ENCODE data around the gene TMEM120A.

TMEM120A gene

DNA sequence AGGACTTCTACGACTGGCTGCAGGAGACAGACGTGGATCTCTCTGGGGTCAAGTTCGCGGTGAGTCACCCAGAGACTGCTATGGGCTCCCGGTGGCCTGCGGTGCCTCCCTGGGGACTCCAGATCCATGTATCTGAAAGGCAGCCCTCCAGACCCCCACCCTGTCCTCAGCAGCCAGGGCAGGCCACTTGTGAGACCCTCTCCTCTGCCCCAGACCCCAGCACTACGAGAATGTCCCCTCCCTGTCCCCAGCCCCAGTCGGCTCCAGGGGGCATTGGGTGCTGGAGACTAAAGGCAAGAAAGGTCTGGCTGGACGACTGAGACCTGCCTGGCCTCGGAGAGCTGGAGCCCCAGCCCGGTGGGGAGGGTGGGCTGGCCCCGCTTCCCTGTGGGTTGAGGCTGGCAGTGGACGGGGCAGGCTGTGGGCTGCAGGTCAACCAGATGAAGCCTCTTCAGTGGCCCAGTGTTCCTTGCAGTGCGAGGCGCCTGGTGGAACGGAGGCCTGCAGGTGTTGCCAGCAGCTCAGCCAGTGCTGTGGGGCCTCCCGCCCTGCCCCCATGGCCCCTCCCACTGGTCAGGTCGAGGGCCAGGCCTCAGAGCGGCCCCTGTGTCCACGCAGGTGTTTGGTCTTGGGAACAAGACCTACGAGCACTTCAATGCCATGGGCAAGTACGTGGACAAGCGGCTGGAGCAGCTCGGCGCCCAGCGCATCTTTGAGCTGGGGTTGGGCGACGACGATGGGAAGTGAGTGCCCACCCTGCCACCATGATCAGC is 13.8 kb downstream of the TMEM120A start:
- DNase-seq = no peak

DNA sequence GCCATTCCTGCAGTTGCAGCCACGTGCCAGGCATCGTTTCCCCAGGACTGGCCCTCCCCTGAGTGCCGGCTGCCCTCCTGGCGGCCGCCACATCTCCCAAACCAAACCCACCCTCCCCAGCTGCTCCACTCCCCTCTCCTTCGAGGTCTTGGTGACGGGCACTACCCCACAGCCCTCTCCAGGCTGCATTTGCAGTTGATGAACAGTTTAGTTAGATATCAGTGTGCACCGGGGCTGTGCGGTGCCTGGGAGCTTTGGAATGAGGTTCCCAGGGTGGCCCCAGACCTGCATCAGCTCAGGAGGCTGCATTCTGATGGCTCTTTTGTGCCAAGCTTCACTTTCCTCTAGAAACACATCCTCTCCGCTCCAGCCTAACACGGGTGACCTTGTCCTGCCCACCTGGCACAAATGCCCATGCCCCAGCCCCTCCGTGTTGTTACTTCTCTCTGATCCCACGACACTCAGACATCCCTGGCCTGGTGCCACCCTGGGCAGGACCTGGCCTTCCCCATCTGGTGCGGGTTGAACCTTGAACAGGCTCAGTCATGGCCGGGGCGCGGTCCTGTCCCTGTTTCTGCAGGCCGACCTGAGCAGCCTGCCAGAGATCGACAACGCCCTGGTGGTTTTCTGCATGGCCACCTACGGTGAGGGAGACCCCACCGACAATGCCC is 14.5 kb downstream of the TMEM120A start:
- no peak for DNase-seq

DNA sequence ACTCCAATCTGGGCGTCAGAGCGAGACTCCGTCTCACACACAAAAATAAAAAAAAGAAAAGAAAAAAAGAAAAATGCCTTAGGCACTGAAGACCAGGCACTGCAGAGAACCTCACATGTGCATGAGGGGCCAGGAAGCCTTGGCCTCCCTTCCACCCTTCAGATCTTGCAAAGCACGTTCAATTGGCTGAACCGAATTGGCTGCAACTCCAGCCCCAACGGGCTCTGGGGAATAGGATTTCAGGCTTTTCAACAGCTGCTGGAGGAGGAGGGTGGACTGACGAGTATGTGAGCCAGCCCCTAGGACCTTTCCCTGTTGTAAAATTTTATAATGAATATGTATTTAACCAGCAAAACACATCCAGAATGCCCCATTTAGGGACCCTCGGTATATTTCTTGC is 16.7 kb downstream of the TMEM120A start:
- DNase-seq = peak; percentile 79

DNA sequence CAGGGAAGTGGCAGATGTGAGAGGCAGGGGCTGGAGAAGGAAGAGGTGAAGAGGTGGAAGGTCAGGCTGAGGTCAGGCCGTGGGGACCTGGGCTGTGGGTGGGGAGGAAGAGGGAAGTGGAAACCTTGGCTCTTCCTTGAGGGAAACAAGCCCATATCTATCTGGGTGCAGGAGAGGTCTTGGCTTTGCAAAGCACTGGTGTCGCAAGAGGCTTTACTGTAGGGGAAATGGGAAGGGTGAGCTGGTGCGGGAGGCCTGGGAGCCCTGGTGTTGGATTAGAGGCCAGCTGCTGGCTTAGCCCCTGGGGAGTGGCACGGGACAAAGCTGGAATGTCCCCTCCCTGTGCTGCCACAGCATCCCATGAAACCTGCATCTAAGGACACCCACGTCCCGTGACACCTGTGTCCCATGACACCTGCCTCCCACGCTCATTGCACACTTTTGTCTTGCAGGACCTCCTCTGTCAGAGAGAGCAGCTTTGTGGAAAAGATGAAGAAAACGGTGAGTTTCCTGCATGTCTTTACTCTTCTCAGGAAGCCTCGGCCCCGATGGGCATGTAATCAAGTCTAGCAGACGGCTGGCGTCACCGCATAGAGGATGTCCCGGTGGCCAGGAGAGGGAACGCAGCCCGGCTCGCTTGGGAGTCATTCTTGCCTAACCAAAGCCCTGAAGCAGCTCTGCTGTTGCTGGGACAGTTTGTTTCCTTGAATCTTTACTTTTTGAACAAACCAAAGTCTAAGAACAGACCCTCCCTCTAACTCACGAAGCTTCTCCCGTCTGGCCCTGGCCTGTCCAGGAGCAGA is 22.2 kb downstream of the TMEM120A start:
- no peak for DNase-seq

DNA sequence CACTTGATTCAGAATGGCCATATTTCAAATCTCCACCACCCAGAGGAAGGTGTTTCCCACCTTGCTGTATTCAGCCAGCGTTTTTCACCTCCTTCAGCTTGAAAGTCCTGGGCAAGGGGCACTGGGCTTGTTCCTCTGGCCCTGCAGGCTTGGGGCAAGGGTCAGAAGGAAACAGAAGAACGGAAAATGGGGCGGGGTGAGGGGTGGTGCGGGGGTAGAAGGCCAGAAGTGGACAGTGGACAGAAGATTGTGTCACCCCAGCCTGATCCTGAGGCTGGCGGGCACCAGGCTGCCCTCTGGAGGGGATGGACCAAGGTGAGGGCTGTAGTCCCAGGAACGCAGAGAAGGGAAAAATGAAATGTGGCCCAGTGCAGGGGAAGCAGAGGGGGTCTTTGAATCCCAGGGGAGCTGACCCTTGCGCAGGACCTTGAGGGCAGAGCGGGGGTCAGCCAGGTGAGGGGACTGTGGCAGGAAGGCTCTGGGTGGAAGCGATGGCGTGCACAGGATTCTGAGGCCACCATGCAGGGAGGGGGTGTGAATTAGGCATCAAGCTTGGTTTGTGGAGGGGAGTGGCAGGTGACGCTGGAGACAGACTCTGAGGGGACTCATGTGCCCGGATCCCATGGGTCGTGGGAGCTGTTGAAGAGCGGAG is 23.0 kb downstream of the TMEM120A start:
- DNase-seq = no peak

DNA sequence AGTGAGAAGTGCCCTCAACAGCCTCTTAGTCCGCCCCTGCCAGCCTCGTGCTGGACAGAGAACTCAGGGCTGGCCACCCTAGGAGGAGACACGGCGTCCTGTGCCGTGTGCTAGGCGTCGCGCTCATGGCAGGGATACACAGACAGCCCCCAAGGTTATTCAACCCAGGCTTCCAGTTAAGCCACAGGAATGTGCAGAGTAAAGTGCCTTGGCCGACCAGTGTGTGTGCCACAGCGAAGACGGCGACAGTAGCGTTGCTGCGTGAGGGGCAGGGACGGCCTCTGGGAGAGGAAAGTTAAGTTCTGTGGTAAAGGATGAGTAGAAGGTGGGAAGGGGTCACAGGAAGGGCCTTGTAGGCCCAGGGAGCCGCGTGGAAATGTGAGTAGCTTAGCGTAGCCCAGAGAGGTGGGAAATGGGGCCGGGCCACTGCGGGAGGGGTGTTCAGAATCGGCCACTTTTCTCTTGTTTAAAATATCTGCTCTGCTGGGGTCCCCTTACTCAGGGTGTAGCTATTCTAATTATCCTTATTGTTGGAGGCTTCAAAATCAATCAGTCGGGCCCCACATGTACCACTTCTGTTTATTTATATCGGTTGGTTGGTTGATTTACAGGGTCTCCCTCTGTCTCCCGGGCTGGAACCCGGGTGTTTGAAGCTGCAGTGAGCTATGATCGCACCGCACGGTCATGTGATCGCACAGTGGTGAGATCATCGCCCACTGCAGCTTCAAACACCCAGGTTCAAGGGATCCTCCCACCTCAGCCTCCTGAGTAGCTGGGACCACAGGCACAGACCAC is 24.5 kb downstream of the TMEM120A start:
- no peak for DNase-seq

DNA sequence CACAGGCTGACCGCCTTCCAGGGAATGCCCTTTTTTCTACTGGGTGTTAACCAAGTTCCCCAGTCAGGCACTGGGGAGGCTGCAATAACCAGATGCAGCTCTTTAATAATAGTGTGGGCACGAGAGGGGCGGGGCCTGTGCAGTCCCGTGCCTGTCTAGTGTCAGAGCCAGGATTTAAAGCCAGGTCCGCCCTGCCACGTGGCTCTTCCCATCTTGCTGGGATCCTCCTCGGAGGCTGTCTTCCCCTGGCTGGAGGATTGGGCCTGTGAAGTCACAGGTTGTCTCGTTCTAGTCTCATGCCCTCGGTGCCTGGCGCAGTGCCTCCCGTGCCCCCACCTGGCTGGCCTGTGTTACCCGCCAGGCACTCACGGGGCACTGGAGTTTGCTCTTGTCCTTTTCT is 25.2 kb downstream of the TMEM120A start:
- no peak for DNase-seq

DNA sequence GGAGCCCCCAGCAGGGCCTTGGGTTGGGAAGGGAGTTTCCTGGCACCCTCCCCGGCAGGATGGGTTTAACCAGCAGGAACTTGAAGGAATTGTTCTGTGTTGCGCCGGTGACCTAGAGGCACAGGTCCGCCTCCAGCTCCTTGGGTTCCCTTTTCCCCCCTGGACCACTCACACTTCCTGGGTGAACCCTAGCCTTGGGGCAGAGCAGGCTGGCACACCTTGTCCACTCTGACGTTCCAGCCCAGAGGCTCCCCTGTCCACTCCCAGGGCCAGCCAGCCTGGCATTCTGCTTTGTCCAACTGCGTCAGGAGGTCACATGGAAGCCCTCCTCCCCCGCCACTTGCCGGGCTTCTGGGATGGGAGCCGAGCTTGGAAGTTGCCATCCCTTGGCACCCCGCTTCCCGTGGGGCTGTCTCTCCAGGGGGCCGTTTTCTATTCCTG is 25.8 kb downstream of the TMEM120A start:
- DNase-seq = no peak

DNA sequence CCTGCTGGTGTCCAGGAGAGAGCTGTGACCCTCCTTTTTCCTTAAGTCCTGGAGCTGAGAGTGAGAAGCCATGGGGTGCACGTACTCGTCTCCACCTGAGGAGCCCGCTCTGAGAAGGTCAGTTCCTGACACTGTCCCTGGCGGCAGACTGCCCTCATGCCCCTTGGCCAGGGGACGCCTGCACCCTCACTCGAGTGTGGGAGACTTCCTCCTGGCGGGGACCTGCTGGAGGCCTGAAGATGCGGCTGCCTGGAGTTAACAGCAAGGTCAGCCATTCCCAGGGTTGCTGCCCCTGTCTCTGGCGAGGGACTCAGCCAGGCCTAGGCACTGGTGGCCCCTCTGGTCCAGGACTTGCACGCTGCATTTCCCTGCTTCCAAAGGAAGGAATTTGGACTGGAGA is 26.4 kb downstream of the TMEM120A start:
- no peak for DNase-seq

DNA sequence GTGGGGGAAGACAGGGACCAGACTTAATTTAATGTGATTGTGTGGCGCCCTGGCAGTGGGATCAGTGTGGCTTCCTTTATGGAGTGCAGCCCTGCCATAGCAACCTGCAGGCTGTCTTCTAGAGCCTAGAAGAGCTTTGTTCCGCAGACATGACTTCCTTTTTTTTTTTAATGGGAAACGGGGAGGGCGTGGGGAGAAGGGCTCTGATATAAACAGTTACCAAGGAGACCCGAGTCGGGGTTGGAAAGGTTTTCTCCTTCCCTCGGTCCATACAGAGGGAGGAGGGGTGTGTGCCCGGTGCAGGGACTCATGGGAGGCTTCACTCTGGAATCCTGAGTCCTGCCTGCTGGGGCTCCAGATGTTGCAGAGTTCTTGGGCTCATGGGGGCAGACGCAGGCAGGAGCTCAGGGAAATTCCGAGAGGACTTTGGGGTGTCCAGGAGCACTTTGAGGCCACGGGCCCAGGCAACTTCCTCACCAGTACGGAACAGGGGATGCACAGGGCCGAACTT is 26.9 kb downstream of the TMEM120A start:
- no peak for DNase-seq

DNA sequence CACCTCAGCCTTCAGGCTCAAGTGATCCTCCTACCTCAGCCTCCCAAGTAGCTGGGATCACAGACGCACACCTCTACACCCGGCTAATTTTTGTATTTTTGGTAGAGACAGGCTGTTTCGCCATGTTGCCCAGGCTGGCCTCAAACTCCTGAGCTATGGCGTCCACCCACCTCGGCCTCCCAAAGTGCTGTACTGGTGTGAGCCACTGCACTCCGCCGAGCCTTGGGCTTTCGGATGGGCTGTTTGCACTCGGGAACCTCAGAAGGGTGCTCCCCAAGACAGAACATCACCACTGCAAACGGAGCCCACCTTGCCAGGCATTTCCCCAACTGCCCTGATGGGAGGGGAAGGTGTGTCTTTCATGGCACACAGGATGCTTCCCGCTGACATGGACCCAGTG is 27.3 kb downstream of the TMEM120A start:
- DNase-seq = no peak

DNA sequence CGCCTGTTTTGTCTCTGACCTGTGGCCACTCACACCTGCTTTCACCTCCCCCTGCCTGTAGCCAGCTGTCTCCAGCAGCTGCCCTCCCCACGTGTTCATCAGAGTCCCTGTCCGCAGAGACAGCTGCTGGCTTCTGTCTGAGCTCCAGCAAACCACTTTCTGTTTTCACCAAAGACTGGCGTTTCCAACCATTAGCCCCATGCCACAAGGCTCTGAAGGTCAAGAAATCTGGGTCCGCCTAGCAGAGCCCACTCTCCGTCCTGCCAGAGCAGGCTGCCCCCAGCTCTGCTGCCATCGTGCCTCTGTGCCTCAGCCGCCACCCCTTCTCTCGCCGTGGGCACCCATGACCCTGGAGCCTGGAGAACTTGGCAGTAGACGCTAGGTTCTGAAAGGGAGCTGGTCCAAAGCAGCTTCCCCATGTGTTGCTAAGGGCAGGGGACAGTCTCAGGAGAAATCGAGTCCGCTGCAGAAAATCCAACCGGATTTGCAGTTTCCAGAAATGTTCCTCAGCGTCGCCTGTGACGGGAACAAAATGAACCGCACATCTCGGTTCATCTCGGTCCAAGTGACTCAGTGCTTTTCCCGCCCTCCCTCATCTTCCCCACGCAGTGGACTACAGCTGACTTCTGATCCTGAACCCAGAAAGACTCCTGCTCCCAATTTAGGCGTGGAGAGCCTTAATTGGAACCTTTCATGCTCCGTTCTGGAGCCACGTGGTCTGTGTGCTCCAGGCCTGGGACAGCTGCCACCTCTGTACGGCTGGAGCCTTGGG is 28.0 kb downstream of the TMEM120A start:
- no peak for DNase-seq

DNA sequence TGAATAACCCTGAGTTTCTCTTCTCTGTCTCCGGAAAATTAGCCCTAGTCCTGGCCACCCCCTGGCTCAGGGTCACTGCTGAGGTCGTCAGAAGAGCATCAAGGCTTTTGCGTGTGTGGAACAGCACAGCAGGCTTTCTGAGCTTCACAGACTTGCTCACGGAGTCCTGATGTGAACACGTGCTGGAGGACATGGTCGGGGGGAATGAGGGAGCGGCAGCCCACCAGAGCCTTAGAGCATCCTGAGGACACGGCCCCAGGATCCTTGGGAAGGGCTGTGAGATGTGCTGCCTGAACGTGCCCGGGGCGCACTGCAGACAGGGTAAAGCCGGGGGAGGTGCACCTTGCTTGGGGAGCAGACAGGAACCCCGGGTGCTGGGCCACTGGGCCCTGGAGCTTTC is 28.8 kb downstream of the TMEM120A start:
- DNase-seq = no peak

DNA sequence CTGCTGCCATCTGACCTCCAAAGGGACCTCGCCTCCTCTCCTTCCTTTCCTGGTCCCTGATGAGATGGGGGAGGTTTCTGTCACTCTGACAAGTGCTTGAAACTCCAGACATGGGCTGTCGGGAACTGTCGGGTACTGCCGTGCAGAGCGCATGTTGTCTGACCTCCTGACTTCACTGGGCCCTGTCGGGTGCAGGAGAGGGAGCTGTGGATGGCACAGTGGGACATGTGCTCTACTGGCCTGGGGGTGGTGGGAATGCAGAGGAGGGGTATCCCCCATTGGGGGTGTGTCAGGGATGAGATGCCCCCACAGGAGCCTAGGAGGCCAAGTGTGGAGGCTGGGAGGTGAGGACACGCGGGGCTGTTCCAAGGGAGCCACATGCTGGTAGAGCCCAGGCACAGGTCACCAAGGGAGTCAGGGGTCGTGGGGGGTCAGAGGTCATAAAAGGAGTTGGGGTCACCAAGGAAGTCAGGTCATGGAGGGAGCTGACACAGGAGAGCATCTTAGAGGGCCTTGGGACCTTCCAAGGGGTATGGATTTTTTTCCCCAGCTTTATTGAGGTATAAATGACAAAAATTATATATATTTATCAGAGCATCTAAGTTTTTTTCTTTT is 30.9 kb downstream of the TMEM120A start:
- DNase-seq = no peak

DNA sequence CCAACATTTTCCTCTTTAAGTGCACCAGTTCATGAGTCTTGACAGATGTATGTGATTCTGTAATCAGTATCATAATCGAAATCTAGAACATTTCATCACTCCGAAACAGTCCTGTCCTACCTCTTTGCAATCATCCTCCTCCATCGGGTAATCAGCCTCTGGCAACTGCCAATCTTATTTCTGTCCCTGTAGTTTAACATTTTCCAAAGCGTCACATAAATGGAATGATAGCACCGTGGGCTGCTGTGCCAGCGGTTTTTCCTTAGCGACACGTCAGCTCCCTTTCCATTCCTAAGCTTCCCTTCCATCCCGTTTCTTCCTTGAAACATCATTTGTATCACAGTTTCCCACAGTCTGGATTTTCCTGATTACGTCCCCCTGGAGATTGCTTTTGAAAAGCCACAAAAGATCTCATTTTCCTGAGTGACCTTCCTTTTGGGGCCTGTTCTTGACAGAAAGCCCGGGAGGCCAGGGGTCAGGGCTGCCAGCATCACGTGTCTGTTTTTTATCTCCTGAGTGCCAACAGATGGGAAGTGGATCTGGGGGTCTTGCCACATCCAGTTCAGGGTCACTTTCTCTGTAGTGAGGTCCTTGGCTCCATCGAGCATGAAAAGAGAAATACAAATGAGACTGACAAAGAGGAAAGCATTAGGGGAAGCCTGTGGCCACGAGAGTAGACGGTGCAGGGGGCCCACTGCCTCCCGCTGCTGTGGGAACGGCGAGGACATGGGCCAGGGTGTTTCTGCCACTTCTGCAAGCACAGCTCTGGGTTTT is 31.6 kb downstream of the TMEM120A start:
- DNase-seq = no peak

DNA sequence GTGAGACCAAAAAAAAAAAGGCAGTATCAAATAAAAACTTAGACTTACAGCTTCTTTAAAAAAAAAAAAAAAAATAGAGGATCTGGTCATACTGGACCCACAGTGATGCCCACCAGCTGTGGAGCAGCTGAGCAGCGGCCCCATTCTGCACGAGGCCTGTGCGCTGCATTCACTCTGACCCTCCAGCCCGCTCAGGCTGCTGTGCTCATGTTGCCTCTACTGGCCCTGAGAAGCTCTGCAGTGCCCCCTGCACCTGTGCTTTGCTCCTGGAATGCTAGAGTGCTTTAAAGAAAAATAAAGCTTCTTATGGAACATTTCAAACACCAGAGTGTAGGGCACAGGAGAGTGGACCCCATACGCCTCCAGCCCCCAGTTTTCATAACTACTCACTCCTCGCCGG is 33.2 kb downstream of the TMEM120A start:
- no peak for DNase-seq

DNA sequence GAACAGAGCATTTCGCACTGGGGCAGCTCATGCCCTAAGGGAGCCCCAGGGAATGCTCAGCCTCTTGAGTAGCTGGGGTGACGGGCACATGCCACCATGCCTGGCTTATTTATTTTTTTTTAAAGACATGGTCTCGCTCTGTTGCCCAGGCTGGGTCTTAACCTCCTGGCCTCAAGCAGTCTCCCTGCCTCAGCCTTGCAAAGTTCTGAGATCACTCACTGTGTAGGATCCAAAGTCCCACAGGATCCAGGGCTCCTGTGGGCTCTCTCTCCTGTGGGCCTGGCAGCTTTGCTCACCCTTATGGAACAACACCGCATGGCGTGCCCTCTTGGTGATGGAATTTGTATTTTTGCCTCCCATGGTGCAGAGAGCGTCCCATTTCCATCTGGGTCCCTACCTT is 34.0 kb downstream of the TMEM120A start:
- no peak for DNase-seq

DNA sequence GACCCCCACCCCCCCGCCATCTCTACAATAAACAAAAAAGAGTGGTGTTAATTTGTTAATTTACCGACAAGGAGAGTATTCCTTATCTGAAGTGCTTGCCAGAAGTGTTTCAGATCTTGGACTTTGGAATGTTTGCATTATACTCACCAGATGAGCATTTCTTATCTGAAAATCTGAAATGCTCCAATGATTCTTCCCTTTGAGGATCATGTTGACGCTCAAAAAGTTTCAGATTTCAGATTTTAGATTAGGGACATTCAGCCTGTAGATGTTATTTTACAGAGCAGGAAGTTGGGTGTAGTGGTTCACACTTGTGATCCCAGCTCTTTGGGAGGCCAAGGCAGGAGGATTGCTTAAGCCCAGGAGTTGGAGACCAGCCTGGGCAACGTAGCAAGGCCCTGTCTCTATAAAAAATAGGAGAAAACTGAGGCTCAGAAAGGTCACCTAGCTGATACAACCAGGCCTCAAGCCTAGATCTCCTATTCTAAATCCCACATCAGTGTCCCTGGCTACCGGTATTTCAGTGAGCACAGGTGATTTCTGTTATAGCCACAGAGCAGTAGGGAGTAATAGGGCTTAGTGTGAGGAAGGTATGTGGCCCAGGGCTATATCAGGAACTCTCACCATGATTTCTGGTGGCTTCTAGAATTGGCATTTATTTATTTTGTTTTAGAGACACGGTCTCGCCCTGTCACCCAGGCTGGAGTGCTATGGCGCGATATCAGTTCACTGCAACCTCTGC is 35.4 kb downstream of the TMEM120A start:
- no peak for DNase-seq

DNA sequence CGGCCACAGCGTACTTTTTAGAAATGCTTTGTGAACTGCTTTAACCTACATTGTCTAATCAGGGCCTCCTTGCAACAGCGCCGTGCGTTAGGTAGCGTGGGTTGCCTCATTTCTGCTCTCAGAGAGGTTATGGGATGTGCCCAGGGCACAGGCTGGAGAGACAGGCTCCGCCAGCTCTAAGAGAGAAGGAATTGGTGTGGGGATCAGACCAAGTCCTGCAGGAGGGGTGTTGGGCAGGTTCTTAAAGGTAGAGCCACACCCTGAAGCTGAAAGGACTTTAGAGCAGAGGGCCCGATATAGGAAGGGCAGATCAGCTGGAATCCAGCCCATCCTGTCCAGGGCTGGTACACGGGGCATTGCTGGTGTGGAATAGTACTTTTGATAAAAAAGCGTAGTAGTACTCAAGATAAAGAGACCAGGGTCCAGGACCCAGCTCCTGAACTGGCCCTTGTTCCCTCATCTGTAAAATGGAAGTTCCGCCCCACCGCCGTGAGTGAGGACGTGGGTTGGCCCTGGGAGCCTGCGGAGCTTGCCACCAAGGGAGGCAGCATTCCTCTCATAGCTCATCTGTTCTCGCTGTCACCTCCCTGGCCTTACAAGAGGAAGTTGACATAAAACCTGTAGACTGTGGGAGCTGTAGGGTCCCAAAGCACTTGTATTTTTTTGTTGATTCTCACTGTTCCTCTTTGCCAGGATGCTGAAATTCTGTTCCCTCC is 37.2 kb downstream of the TMEM120A start:
- no peak for DNase-seq

All from right forelimb (tissue), 1 donor.